HL-60 (cell line): ENCODE data around the gene LIMS1.

Source experiments
- DNase-seq, 2 experiments: peaks; one replicate each; pipeline ENCODE4 v3.0.0-alpha.2; 2010 to 2020; ENCODE audit warnings: low read depth in 1 of 2, low spot score in 1 of 2
- H3K27ac ChIP-seq: fragments of 250-450 bp; sonication (Bioruptor Pico); replicated peaks from 2 replicates; pipeline ENCODE4 v1.5.1; 2020; ENCODE audit warnings: mild to moderate bottlenecking, moderate library complexity
- H3K27me3 ChIP-seq: fragments of 250-450 bp; sonication (Bioruptor Pico); 2 replicates; pipeline ENCODE4 v1.5.1; 2021; ENCODE audit warnings: mild to moderate bottlenecking, moderate library complexity; ENCODE audit not compliant: insufficient read depth, poor library complexity, severe bottlenecking
- H3K4me3 ChIP-seq: replicated peaks from 2 replicates; pipeline ENCODE4 v1.5.1; 2011; ENCODE audit warnings: mild to moderate bottlenecking, control low read depth, low read length; ENCODE audit not compliant: insufficient read depth
- CTCF ChIP-seq: IDR thresholded peaks from one replicate; pipeline ENCODE4 v1.5.1; 2011; ENCODE audit warnings: low read length, control low read depth, inconsistent platforms; ENCODE audit not compliant: insufficient read depth
- GABPA ChIP-seq: IDR thresholded peaks from 2 replicates; pipeline ENCODE4 v1.6.1; 2012; ENCODE audit warnings: low read depth
- POLR2AphosphoS5 ChIP-seq: IDR thresholded peaks from 2 replicates; pipeline ENCODE4 v1.6.1; 2012; ENCODE audit warnings: low read depth
- REST ChIP-seq: IDR thresholded peaks from 2 replicates; pipeline ENCODE4 v1.6.1; 2012; ENCODE audit warnings: low read depth; ENCODE audit not compliant: insufficient replicate concordance
- SPI1 ChIP-seq: IDR thresholded peaks from 2 replicates; pipeline ENCODE4 v1.6.1; 2012; ENCODE audit warnings: low read depth, mild to moderate bottlenecking, borderline replicate concordance

LIMS1 gene

GRCh38 chr2:108585436-108585835, 51.2 kb downstream of the LIMS1 start:
- TF ChIP-seq GABPA, result no peak
- 0 out of 2 replicates have a peak, but pooled peaks have one; percentile 27 for TF ChIP-seq SPI1
- no peak overlapping the region for H3K4me3 ChIP-seq
- DNase-seq, result peak in 1 of 2 experiments; percentile 56
- H3K27me3 ChIP-seq, result no peaks in the 10 kb centered on the region
- H3K27ac ChIP-seq, result no peak overlapping the region

- Histone ChIP-seq H3K4me3 (no peak overlapping the region), H3K27me3 (no peaks in the 10 kb centered on the region), H3K27ac (no peak overlapping the region)
- DNase-seq, result no peak
- TF ChIP-seq REST (no peak), SPI1 (no peak), CTCF (no peak), POLR2AphosphoS5 (no peak), GABPA (no peak)
These were observed 51.8 kb downstream of the LIMS1 start for GRCh38 chr2:108586116-108586515.

- TF ChIP-seq POLR2AphosphoS5, result no peak
- TF ChIP-seq REST, result no peak
- TF ChIP-seq CTCF, result no peak
- no peak for TF ChIP-seq GABPA
- no peak for TF ChIP-seq SPI1
- H3K27ac ChIP-seq, result no peak overlapping the region
- no peak for DNase-seq
- no peaks in the 10 kb centered on the region for H3K27me3 ChIP-seq
- H3K4me3 ChIP-seq, result no peak overlapping the region
These were observed 52.4 kb downstream of the LIMS1 start for GRCh38 chr2:108586631-108587030.

GRCh38 chr2:108587621-108588020, 53.4 kb downstream of the LIMS1 start:
- Histone ChIP-seq H3K4me3 (no peak overlapping the region), H3K27me3 (no peaks in the 10 kb centered on the region), H3K27ac (peak overlapping the region; percentile 70)
- DNase-seq, result no peak
- TF ChIP-seq GABPA (no peak), REST (no peak), SPI1 (no peak), CTCF (no peak), POLR2AphosphoS5 (no peak)
